Eye (tissue), 1 donor: ENCODE measurements around the gene GCNT4.
A peak's percentile ranks its signal among the peaks of the same experiment; 100 is the strongest.
"Not testable (repeated sequence)": the region's sequence is repeated elsewhere in the genome, so short reads cannot be mapped to it uniquely, and the experiment has no call there.

Source experiments
- DNase-seq: peaks from one replicate; pipeline ENCODE4 v3.0.0-alpha.2; 2015

GCNT4 gene

GRCh38 chr5:75052192-75053053 is at the start of gene GCNT4:
Gene GCNT4 (minus strand): TSS chr5:75052558. CDS start chr5:75030037, 22,521 bp downstream.
- peak; percentile 76 for DNase-seq

DNA sequence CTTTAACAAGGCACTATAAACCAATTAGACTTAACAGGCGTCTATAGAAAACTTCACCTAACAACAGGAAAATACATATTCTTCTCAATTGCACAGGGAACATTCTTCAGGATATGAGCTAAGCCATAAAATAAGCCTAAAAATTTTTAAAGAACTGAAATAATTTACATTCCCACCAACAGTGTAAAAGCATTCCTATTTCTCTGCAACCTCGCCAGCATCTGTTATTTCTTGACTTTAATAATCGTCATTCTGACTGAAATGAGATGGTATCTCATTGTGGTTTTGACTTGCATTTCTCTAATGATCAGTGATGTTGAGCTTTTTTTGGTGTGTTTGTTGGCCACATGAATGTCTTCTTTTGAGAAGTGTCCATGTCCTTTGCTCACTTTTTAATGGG is 43.6 kb upstream of the GCNT4 start:
- DNase-seq, result not testable (repeated sequence)

DNA sequence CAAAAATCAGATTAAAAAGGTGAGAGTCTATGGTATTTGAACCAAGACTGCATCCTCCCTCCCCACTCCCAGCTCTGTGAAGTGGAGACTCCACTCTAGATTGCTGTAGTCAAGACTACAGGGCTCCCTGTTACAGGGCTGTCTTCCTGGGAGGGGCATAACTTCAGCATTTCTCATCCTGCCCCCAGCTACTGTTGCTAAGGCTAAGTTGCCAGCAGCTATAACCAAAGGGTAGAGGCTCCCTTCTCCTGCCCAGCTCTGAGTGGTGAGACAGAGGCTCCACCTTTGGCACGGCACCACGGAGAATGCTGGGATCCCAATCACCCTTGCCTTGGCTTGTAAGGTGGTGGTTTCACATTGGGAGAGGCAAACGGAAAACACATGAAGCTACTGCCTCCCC is 39.2 kb upstream of the GCNT4 start:
- DNase-seq, result no peak

DNA sequence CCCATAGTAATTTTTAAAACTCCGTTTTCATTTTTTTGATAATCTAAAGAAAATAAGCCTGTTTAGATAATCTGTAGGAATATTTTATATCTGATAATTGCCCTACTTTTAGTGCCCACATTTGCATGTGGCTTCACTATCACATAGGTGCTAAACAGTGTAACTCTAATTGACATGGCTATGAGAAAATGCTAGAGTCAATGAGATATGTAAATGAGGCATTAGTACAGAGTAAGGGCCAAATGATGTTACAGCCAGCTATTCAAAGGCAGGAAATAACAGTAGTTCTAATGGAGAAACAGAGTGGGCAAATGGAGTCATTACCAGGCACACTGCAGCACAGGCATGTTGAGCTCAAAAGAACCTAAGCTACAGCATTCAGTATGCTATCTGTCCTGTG is 37.3 kb upstream of the GCNT4 start:
- DNase-seq, result no peak

DNA sequence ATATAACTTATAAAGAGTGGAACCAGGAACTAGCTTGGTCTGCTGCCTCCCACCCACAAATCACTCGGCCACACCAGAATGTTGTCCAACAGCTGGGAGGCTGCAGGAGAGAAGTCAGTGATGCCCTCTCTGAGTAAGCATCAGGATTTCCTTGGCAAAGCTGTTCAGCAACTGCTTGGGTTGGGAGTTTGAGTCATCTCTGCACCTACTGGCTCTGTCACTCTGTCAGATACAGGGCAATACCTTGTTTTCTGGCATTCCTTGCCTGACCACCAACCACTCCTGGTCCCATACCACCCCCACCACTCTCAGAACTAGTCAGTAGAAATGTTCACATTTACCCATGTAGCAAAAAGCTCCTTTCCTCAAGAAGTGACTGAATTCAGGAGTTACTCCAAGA is 36.8 kb upstream of the GCNT4 start:
- no peak for DNase-seq

- DNase-seq, result no peak
Observed at GRCh38 chr5:75088648-75089047, 36.3 kb upstream of the GCNT4 start.

DNA sequence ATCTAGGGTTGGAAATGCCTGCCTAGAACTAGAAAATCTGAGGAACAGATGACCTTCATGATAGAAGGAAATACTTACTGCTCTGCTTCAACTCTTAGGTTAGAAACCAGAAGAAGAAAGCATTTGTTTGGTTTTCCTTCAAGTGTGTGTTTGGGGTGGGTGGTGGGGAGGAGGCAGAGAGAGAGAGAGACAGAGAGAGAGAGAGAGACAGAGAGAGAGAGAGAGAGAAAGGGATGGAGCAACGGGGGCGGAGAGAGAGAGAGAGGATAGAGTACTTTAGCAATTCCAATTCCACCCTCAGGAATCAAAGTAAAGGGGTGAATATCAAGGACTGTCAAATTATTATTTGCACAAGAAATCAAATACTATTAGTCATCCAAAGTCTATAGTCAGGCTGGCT is 29.2 kb upstream of the GCNT4 start:
- no peak for DNase-seq

DNA sequence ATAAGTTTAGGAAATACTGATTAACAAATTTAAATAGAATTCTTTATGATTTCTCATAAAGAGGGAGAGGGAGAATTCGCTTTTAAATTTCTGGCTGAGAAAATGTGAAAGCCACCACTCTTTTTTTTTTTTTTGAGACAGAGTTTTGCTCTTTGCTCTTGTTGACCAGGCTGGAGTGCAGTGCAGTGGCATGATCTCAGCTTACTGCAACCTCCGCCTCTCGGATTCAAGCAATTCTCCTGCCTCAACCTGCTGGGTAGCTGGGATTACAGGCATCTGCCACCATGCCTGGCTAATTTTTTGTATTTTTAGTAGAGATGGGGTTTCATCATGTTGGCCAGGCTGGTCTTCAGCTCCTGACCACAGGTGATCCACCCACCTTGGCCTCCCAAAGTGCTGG is 27.0 kb upstream of the GCNT4 start:
- not testable (repeated sequence) for DNase-seq

DNA sequence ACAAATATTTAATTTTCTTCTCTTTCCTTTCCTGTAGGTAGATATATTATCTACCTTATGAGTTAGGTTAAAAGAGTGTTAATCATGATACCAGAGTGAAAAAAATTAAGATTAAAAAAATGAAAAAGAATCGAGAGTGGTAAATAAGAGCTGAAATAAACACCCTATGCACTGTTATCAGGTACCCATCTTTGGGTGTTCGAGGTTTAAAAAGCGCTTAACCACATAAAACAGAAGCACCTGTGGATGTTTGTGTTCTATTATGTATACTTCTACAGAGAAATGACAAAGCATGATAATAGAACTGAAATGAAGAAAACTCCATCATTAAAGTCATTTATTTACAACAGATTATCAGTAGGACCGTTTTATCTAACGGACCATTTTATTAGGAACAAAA is 25.7 kb upstream of the GCNT4 start:
- no peak for DNase-seq

GRCh38 chr5:75072061-75072460 is 19.7 kb upstream of the GCNT4 start:
- DNase-seq, result no peak

- DNase-seq, result no peak
Observed at GRCh38 chr5:75071100-75071499, 18.7 kb upstream of the GCNT4 start.

- DNase-seq, result no peak
Observed at GRCh38 chr5:75067434-75067833, 15.1 kb upstream of the GCNT4 start.

GRCh38 chr5:75062925-75063531 is 10.7 kb upstream of the GCNT4 start:
- DNase-seq, result no peak

DNA sequence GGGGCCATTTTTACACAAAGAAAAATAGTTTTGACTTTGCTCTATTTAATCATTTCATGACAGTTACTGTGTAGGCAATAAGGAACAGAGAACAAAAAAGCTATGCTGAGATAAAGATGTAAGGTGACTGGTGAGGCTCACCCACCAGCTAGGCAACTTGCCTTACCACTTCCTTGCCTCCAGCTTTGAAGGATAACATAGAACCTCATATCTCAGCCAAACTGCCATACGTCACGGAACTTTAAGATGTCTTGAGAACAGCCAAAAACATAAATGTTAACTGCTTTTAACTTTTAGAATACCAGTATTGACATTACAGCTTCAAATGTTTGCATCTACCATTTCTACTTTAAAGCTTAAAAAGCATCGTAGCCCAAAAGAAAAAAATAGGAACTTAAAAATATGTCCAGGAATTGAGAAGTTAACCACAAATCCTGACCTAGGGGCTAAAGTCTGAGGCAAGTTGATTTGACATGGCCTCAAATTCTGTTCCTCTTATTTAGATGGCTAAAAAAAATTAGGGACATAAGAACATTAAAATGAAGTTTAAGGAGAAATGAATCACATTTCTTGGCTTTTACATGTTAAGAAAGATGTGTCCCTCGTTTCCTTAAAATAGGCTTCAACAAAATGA is 7.7 kb upstream of the GCNT4 start:
- no peak for DNase-seq

DNA sequence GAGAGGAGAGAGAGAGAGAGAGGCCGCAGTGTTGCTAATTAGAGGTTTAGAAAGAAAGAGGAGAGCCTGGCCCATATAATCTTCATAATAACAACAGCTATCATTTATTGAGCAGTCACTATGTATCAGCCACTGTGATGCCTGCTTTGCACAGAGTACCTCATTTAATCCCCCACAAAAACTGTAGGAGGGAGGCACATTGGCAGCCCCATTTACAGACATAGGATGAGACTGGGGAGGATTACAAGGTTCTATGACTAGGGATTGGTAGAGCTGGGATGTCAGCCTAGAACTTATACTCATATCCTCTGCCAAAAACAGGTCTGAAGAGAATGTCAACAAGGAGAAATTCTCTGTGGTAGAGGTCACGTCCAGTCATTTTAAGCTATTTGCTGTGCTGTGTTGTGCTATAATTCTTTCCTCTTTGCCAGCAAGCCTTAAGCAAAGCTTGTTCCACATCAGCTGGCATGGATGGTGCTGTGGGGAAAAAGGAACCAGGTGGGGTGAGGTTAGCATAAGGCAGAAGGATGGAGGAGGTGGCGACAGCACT is 6.7 kb upstream of the GCNT4 start:
- no peak for DNase-seq

GRCh38 chr5:75057561-75057960 is 5.2 kb upstream of the GCNT4 start:
- no peak for DNase-seq

DNA sequence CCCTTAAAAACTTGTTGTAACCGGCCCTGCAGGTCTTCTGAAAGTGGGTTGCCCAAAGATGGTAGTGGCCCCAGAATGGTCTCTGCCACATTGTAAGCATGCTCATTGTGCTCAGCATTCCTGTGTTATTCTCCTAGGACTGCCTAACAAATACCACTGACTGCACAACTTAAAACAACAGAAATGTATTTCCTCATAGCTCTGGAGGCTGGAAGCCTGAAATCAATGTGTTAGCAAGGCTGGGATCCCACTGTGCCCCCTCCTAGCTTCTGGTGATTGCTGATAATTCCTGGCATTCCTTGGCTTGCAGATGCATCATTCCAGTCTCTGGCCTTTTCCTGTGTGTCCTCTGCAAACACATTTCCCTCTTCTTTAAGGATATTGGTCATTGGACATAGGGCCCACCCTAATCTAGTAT is 3.4 kb upstream of the GCNT4 start:
- no peak for DNase-seq

GRCh38 chr5:75054134-75054930 is 2.0 kb upstream of the GCNT4 start:
- DNase-seq, result no peak

- DNase-seq, result peak; percentile 82
Observed at GRCh38 chr5:75053304-75054133, 1.2 kb upstream of the GCNT4 start.

- DNase-seq, result peak; percentile 80
Observed at GRCh38 chr5:75053054-75053303, 621 bp upstream of the GCNT4 start.

- no peak for DNase-seq
Observed at GRCh38 chr5:75051217-75051751, 1.1 kb downstream of the GCNT4 start.

DNA sequence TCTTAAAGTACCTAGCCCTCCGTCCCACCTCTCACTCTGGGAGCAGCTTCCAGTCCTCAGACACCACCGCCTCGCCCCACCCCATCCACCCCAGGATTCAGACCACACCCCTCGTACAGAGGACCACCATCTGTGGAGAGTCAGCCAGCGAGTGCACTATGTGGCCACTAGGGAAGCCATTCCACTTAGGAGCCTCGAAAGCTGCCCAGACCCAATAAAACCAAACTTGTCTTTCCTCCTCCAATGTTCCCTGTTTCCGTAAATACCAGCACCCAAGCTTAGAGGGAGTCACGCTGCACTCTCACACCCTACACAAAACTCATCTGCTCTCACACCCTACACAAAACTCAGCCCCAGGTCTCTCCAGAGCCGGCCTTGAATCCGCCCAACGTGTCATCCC is 1.9 kb downstream of the GCNT4 start:
- DNase-seq, result peak; percentile 56
